ENCODE measurements around the gene CDK12.
"Not testable (repeated sequence)": the region's sequence is repeated elsewhere in the genome, so short reads cannot be mapped to it uniquely, and the experiment has no call there.

Gene CDK12

GRCh38 chr17:39468610-39469009 is 7.3 kb downstream of the CDK12 start:
- Histone ChIP-seq H3K4me1 (ENCODE audit: insufficient read depth, low read length) (peaks cover 14% of the 10 kb centered on the region), H3K36me3 (ENCODE audit: insufficient read depth, low read length) (peaks cover 44% of the 10 kb centered on the region)
- not testable (repeated sequence) for H3K27me3 ChIP-seq (ENCODE audit: insufficient read depth, low read length); H3K4me3 ChIP-seq (ENCODE audit: low read length); H3K9me3 ChIP-seq (ENCODE audit: low read length); H2AFZ ChIP-seq (ENCODE audit: low read depth, low read length)

- Histone ChIP-seq H3K4me3 (ENCODE audit: low read length) (no peak overlapping the region), H3K36me3 (ENCODE audit: insufficient read depth, low read length) (peaks cover 54% of the 10 kb centered on the region), H3K4me1 (ENCODE audit: insufficient read depth, low read length) (no peaks in the 10 kb centered on the region), H2AFZ (ENCODE audit: low read depth, low read length) (no peak overlapping the region), H3K9me3 (ENCODE audit: low read length) (no peaks in the 10 kb centered on the region), H3K27me3 (ENCODE audit: insufficient read depth, low read length) (no peaks in the 10 kb centered on the region)
These were observed 12.0 kb downstream of the CDK12 start for GRCh38 chr17:39473310-39473709.

GRCh38 chr17:39479631-39480030 is 18.3 kb downstream of the CDK12 start:
- not testable (repeated sequence) for H3K27me3 ChIP-seq (ENCODE audit: insufficient read depth, low read length); H3K9me3 ChIP-seq (ENCODE audit: low read length); H3K4me3 ChIP-seq (ENCODE audit: low read length); H2AFZ ChIP-seq (ENCODE audit: low read depth, low read length); H3K4me1 ChIP-seq (ENCODE audit: insufficient read depth, low read length)
- H3K36me3 ChIP-seq (ENCODE audit: insufficient read depth, low read length), result peaks cover 46% of the 10 kb centered on the region

- Histone ChIP-seq H3K4me3 (ENCODE audit: low read length) (no peak overlapping the region), H2AFZ (ENCODE audit: low read depth, low read length) (no peak overlapping the region), H3K4me1 (ENCODE audit: insufficient read depth, low read length) (no peaks in the 10 kb centered on the region), H3K9me3 (ENCODE audit: low read length) (no peaks in the 10 kb centered on the region), H3K36me3 (ENCODE audit: insufficient read depth, low read length) (peaks cover 43% of the 10 kb centered on the region), H3K27me3 (ENCODE audit: insufficient read depth, low read length) (no peaks in the 10 kb centered on the region)
These were observed 22.2 kb downstream of the CDK12 start for GRCh38 chr17:39483506-39483905.

GRCh38 chr17:39484178-39484577 is 22.9 kb downstream of the CDK12 start:
- Histone ChIP-seq H3K4me1 (ENCODE audit: insufficient read depth, low read length) (no peaks in the 10 kb centered on the region), H3K27me3 (ENCODE audit: insufficient read depth, low read length) (no peaks in the 10 kb centered on the region), H2AFZ (ENCODE audit: low read depth, low read length) (no peak overlapping the region), H3K4me3 (ENCODE audit: low read length) (no peak overlapping the region), H3K9me3 (ENCODE audit: low read length) (no peaks in the 10 kb centered on the region), H3K36me3 (ENCODE audit: insufficient read depth, low read length) (peaks cover 44% of the 10 kb centered on the region)

- Histone ChIP-seq H3K27me3 (ENCODE audit: insufficient read depth, low read length) (no peaks in the 10 kb centered on the region), H3K36me3 (ENCODE audit: insufficient read depth, low read length) (peaks cover 40% of the 10 kb centered on the region), H3K4me1 (ENCODE audit: insufficient read depth, low read length) (no peaks in the 10 kb centered on the region), H3K9me3 (ENCODE audit: low read length) (no peaks in the 10 kb centered on the region), H2AFZ (ENCODE audit: low read depth, low read length) (no peak overlapping the region), H3K4me3 (ENCODE audit: low read length) (no peak overlapping the region)
These were observed 24.3 kb downstream of the CDK12 start for GRCh38 chr17:39485555-39485954.

- Histone ChIP-seq H3K4me3 (ENCODE audit: low read length) (no peak overlapping the region), H2AFZ (ENCODE audit: low read depth, low read length) (no peak overlapping the region), H3K36me3 (ENCODE audit: insufficient read depth, low read length) (peaks cover 43% of the 10 kb centered on the region), H3K9me3 (ENCODE audit: low read length) (no peaks in the 10 kb centered on the region), H3K4me1 (ENCODE audit: insufficient read depth, low read length) (no peaks in the 10 kb centered on the region), H3K27me3 (ENCODE audit: insufficient read depth, low read length) (no peaks in the 10 kb centered on the region)
These were observed 25.0 kb downstream of the CDK12 start for GRCh38 chr17:39486242-39486641.

- not testable (repeated sequence) for H2AFZ ChIP-seq (ENCODE audit: low read depth, low read length); H3K4me3 ChIP-seq (ENCODE audit: low read length); H3K4me1 ChIP-seq (ENCODE audit: insufficient read depth, low read length); H3K9me3 ChIP-seq (ENCODE audit: low read length); H3K27me3 ChIP-seq (ENCODE audit: insufficient read depth, low read length)
- H3K36me3 ChIP-seq (ENCODE audit: insufficient read depth, low read length), result peaks cover 45% of the 10 kb centered on the region
These were observed 26.2 kb downstream of the CDK12 start for GRCh38 chr17:39487490-39487889.

- Histone ChIP-seq H3K4me1 (ENCODE audit: insufficient read depth, low read length) (no peaks in the 10 kb centered on the region), H3K27me3 (ENCODE audit: insufficient read depth, low read length) (no peaks in the 10 kb centered on the region), H3K4me3 (ENCODE audit: low read length) (no peak overlapping the region), H3K9me3 (ENCODE audit: low read length) (no peaks in the 10 kb centered on the region), H3K36me3 (ENCODE audit: insufficient read depth, low read length) (peaks cover 48% of the 10 kb centered on the region), H2AFZ (ENCODE audit: low read depth, low read length) (no peak overlapping the region)
These were observed 26.7 kb downstream of the CDK12 start for GRCh38 chr17:39487946-39488345.

GRCh38 chr17:39496921-39497320 is 35.6 kb downstream of the CDK12 start:
- H3K9me3 ChIP-seq (ENCODE audit: low read length); H3K4me3 ChIP-seq (ENCODE audit: low read length); H3K27me3 ChIP-seq (ENCODE audit: insufficient read depth, low read length); H3K4me1 ChIP-seq (ENCODE audit: insufficient read depth, low read length); H2AFZ ChIP-seq (ENCODE audit: low read depth, low read length): not testable (repeated sequence)
- peaks cover 58% of the 10 kb centered on the region for H3K36me3 ChIP-seq (ENCODE audit: insufficient read depth, low read length)

GRCh38 chr17:39507511-39507910 is 46.2 kb downstream of the CDK12 start:
- Histone ChIP-seq H3K27me3 (ENCODE audit: insufficient read depth, low read length) (no peaks in the 10 kb centered on the region), H2AFZ (ENCODE audit: low read depth, low read length) (no peak overlapping the region), H3K36me3 (ENCODE audit: insufficient read depth, low read length) (peaks cover 75% of the 10 kb centered on the region), H3K4me1 (ENCODE audit: insufficient read depth, low read length) (no peaks in the 10 kb centered on the region), H3K4me3 (ENCODE audit: low read length) (no peak overlapping the region), H3K9me3 (ENCODE audit: low read length) (no peaks in the 10 kb centered on the region)

- H2AFZ ChIP-seq (ENCODE audit: low read depth, low read length), result no peak overlapping the region
- H3K4me3 ChIP-seq (ENCODE audit: low read length), result no peak overlapping the region
- H3K36me3 ChIP-seq (ENCODE audit: insufficient read depth, low read length), result peaks cover 68% of the 10 kb centered on the region
- H3K27me3 ChIP-seq (ENCODE audit: insufficient read depth, low read length), result no peaks in the 10 kb centered on the region
- H3K4me1 ChIP-seq (ENCODE audit: insufficient read depth, low read length), result no peaks in the 10 kb centered on the region
- H3K9me3 ChIP-seq (ENCODE audit: low read length), result no peaks in the 10 kb centered on the region
These were observed 47.7 kb downstream of the CDK12 start for GRCh38 chr17:39508987-39509386.

- Histone ChIP-seq H3K4me3 (ENCODE audit: low read length) (no peak overlapping the region), H3K27me3 (ENCODE audit: insufficient read depth, low read length) (no peaks in the 10 kb centered on the region), H3K36me3 (ENCODE audit: insufficient read depth, low read length) (peaks cover 75% of the 10 kb centered on the region), H3K4me1 (ENCODE audit: insufficient read depth, low read length) (no peaks in the 10 kb centered on the region), H2AFZ (ENCODE audit: low read depth, low read length) (no peak overlapping the region), H3K9me3 (ENCODE audit: low read length) (no peaks in the 10 kb centered on the region)
These were observed 52.0 kb downstream of the CDK12 start for GRCh38 chr17:39513309-39513708.

GRCh38 chr17:39513915-39514314 is 52.6 kb downstream of the CDK12 start:
- Histone ChIP-seq H3K9me3 (ENCODE audit: low read length) (no peaks in the 10 kb centered on the region), H3K4me3 (ENCODE audit: low read length) (no peak overlapping the region), H3K36me3 (ENCODE audit: insufficient read depth, low read length) (peaks cover 75% of the 10 kb centered on the region), H3K4me1 (ENCODE audit: insufficient read depth, low read length) (no peaks in the 10 kb centered on the region), H2AFZ (ENCODE audit: low read depth, low read length) (no peak overlapping the region), H3K27me3 (ENCODE audit: insufficient read depth, low read length) (no peaks in the 10 kb centered on the region)
